H1 (cell line): ENCODE data around the gene UBR1. TPM values are rescaled to one million over a fixed set of nuclear protein-coding genes. Genes with fewer than 3 reads are reported as not detected.

ENCODE experiments used
- CTCF ChIA-PET: fragments of 300-600 bp; sonication (Branson Sonifier 250); formaldehyde crosslinking; loops from one replicate; lab custom pipeline; 2021; ENCODE audit not compliant: partially characterized antibody; lab: Charles Lee
- POLR2A ChIA-PET: fragments of 300-600 bp; sonication (Branson Sonifier 250); formaldehyde crosslinking; loops from one replicate; lab custom pipeline; 2021; ENCODE audit warnings: inconsistent platforms; ENCODE audit not compliant: partially characterized antibody; lab: Charles Lee
- DNase-seq, 2 experiments: peaks; one replicate each; pipeline versions ENCODE4 v3.0.0 to v3.0.0-alpha.2; 2010 to 2022; ENCODE audit warnings: low spot score in 2 of 2, low read depth in 1 of 2, mixed read lengths in 1 of 2
- FAIRE-seq: peaks from 2 replicates; lab custom pipeline; 2011; peaks lifted over from hg19 to GRCh38; lab: Jason Lieb, UNC
- H2AFZ ChIP-seq: 2 replicates; pipeline ENCODE4 v1.8.1; 2012; ENCODE audit warnings: low read length, inconsistent platforms
- H2AK5ac ChIP-seq: 2 replicates; pipeline ENCODE4 v1.6.1; 2013; ENCODE audit warnings: low read depth, low read length
- H2BK120ac ChIP-seq: replicated peaks from 2 replicates; pipeline ENCODE3; 2013; ENCODE audit warnings: low read depth, low read length, inconsistent platforms
- H2BK12ac ChIP-seq: 2 replicates; pipeline ENCODE4 v1.6.1; 2013; ENCODE audit warnings: low read depth, low read length
- H2BK15ac ChIP-seq: 2 replicates; pipeline ENCODE4 v1.6.1; 2013; ENCODE audit warnings: low read length
- H2BK20ac ChIP-seq: 2 replicates; pipeline ENCODE4 v1.6.1; 2013; ENCODE audit warnings: low read length
- H2BK5ac ChIP-seq: 2 replicates; pipeline ENCODE4 v1.6.1; 2013; ENCODE audit warnings: low read depth, low read length
- H3K14ac ChIP-seq: 2 replicates; pipeline ENCODE4 v1.6.1; 2013; ENCODE audit warnings: inconsistent platforms; ENCODE audit not compliant: insufficient read length
- H3K18ac ChIP-seq: 2 replicates; pipeline ENCODE4 v1.6.1; 2013; ENCODE audit warnings: low read length; ENCODE audit errors: extremely low read depth
- H3K23ac ChIP-seq: 2 replicates; pipeline ENCODE4 v1.6.1; 2013; ENCODE audit warnings: inconsistent platforms; ENCODE audit not compliant: insufficient read length
- H3K23me2 ChIP-seq: 2 replicates; pipeline ENCODE4 v1.6.1; 2013; ENCODE audit warnings: low read depth, low read length
- H3K27ac ChIP-seq: 2 replicates; pipeline ENCODE4 v1.6.1; 2011; ENCODE audit warnings: low read depth, low read length, inconsistent platforms
- H3K27me3 ChIP-seq, 4 experiments: replicated peaks in 1 of 4; 1 replicate in 1 of 4; 2 replicates in 3 of 4; pipeline versions ENCODE4 v1.6.1 to v1.8.1; 2011 to 2013; ENCODE audit warnings: low read length in 3 of 4, mild to moderate bottlenecking in 3 of 4, inconsistent platforms in 2 of 4, mixed read lengths in 2 of 4, moderate library complexity in 1 of 4; ENCODE audit not compliant: control insufficient read depth in 3 of 4, insufficient read depth in 3 of 4; ENCODE audit errors: extremely low read depth in 1 of 4
- H3K36me3 ChIP-seq, 4 experiments: 2 replicates each; pipeline versions ENCODE4 v1.6.1 to v1.8.1; 2011 to 2013; ENCODE audit warnings: mild to moderate bottlenecking in 4 of 4, low read length in 3 of 4, moderate library complexity in 2 of 4, control low read depth in 1 of 4, inconsistent platforms in 1 of 4; ENCODE audit not compliant: insufficient read depth in 4 of 4, control insufficient read depth in 2 of 4
- H3K4ac ChIP-seq: replicated peaks from 2 replicates; pipeline ENCODE3; 2013; ENCODE audit warnings: low read length, low read depth, mixed read lengths, inconsistent platforms; ENCODE audit not compliant: insufficient read length
- H3K4me1 ChIP-seq, 4 experiments: replicated peaks in 1 of 4; 1 replicate in 1 of 4; 2 replicates in 3 of 4; pipeline versions ENCODE4 v1.6.1 to v1.8.1; 2011 to 2013; ENCODE audit warnings: low read length in 3 of 4, inconsistent platforms in 2 of 4, mixed read lengths in 1 of 4; ENCODE audit not compliant: insufficient read depth in 4 of 4, control insufficient read depth in 3 of 4
- H3K4me2 ChIP-seq, 2 experiments: 2 replicates each; pipeline versions ENCODE4 v1.6.1 to v1.8.1; 2011 to 2013; ENCODE audit warnings: low read depth in 2 of 2, low read length in 2 of 2, control low read depth in 1 of 2, inconsistent platforms in 1 of 2, mild to moderate bottlenecking in 1 of 2; ENCODE audit not compliant: insufficient read depth in 1 of 2
- H3K4me3 ChIP-seq, 4 experiments: fragments of 200-600, 300-600 bp in 1 of 4; sonication (generic), shearing (Covaris generic), sonication (Bioruptor Twin) in 1 of 4; 2 replicates each; pipeline versions ENCODE4 v1.5.1 to v1.8.1; 2011 to 2016; ENCODE audit warnings: low read length in 4 of 4, low read depth in 3 of 4, control low read depth in 2 of 4, inconsistent platforms in 2 of 4, mild to moderate bottlenecking in 2 of 4, mixed read lengths in 1 of 4, moderate library complexity in 1 of 4; ENCODE audit not compliant: insufficient read depth in 2 of 4; ENCODE audit errors: extremely low read depth in 1 of 4
- H3K56ac ChIP-seq: replicated peaks from 2 replicates; pipeline ENCODE3; 2013; ENCODE audit warnings: low read depth, mild to moderate bottlenecking, mixed read lengths, low read length, inconsistent platforms; ENCODE audit not compliant: insufficient read length
- H3K79me1 ChIP-seq: 2 replicates; pipeline ENCODE4 v1.6.1; 2013; ENCODE audit warnings: low read depth, low read length, control low read depth
- H3K79me2 ChIP-seq, 2 experiments: 2 replicates each; pipeline versions ENCODE4 v1.6.1 to v1.8.1; 2012 to 2013; ENCODE audit warnings: low read length in 2 of 2, mild to moderate bottlenecking in 2 of 2, inconsistent platforms in 1 of 2; ENCODE audit not compliant: insufficient read depth in 2 of 2, control insufficient read depth in 1 of 2
- H3K9ac ChIP-seq, 4 experiments: replicated peaks in 1 of 4; 1 replicate in 1 of 4; 2 replicates in 3 of 4; pipeline versions ENCODE4 v1.6.1 to v1.8.1; 2011 to 2013; ENCODE audit warnings: low read depth in 3 of 4, low read length in 3 of 4, control low read depth in 2 of 4, mild to moderate bottlenecking in 2 of 4, moderate library complexity in 2 of 4, inconsistent platforms in 1 of 4; ENCODE audit errors: extremely low read depth in 1 of 4
- H3K9me3 ChIP-seq, 2 experiments: 2 replicates each; pipeline versions ENCODE4 v1.6.1 to v1.8.1; 2012 to 2013; ENCODE audit warnings: mild to moderate bottlenecking in 2 of 2, moderate library complexity in 2 of 2, control low read depth in 1 of 2, inconsistent platforms in 1 of 2, low read depth in 1 of 2, low read length in 1 of 2, mixed read lengths in 1 of 2; ENCODE audit not compliant: insufficient read depth in 2 of 2
- H4K20me1 ChIP-seq, 2 experiments: replicated peaks in 1 of 2; 2 replicates each; pipeline versions ENCODE3 to v1.8.1; 2011 to 2013; ENCODE audit warnings: inconsistent platforms in 2 of 2, low read length in 2 of 2, mild to moderate bottlenecking in 1 of 2; ENCODE audit not compliant: insufficient read depth in 2 of 2, control insufficient read depth in 1 of 2
- H4K5ac ChIP-seq: 2 replicates; pipeline ENCODE4 v1.6.1; 2013; ENCODE audit warnings: low read length, low read depth, mixed read lengths, inconsistent platforms; ENCODE audit not compliant: insufficient read length
- H4K8ac ChIP-seq: 2 replicates; pipeline ENCODE4 v1.8.0; 2013; ENCODE audit warnings: mild to moderate bottlenecking, moderate library complexity, low read length, inconsistent platforms; ENCODE audit not compliant: insufficient read depth; ENCODE audit errors: extremely low read depth
- H4K91ac ChIP-seq: replicated peaks from 2 replicates; pipeline ENCODE3; 2013; ENCODE audit warnings: low read length, mixed read lengths, inconsistent platforms; ENCODE audit not compliant: insufficient read length
- BRCA1 ChIP-seq: IDR thresholded peaks from 2 replicates; pipeline ENCODE4 v1.6.1; 2012; ENCODE audit warnings: low read depth, low read length, improper control_type of control experiment
- JUN ChIP-seq: IDR thresholded peaks from 2 replicates; pipeline ENCODE4 v1.6.1; 2011; ENCODE audit warnings: low read depth, mild to moderate bottlenecking, improper control_type of control experiment, low read length
- TAF7 ChIP-seq: optimal IDR thresholded peaks from 2 replicates; pipeline ENCODE3; 2011; ENCODE audit warnings: low read depth, mild to moderate bottlenecking, inconsistent platforms, low read length, moderate library complexity, borderline replicate concordance
- WGBS, 2 experiments: shearing (Covaris generic) in 1 of 2; methylation state at CpG; one replicate each; pipeline versions ENCODE4 v1.1.6 to v1.1.7; 2013 to 2015; ENCODE audit warnings: low lambda C conversion rate in 2 of 2, mixed read lengths in 2 of 2, inconsistent platforms in 1 of 2, low coverage in 1 of 2, missing lambda C conversion rate in 1 of 2; ENCODE audit not compliant: insufficient replicate concordance in 2 of 2, insufficient coverage in 1 of 2, insufficient read length in 1 of 2; ENCODE audit errors: extremely low coverage in 1 of 2, missing lambda C conversion rate in 1 of 2; 5-methylcytosine and 5-hydroxymethylcytosine counted together
- polyA plus RNA-seq, 7 experiments: library from polyadenylated mRNA; depleted of rRNA in 3 of 7; stranded (reverse) in 5 of 7; unstranded in 2 of 7; fragments of >200 nt in 5 of 7; fragments of 200-250 nt in 2 of 7; gene quantifications; 1 replicate in 5 of 7; 2 replicates in 1 of 7; 4 replicates in 1 of 7; pipeline versions ENCODE4 v1.2.1 to v1.2.3, GENCODE V29; 2011 to 2013; ENCODE audit warnings: missing spikeins in 2 of 7, mixed read lengths in 2 of 7
- total RNA-seq: library from RNA; stranded (reverse); fragmentation: NEBNext Ultra II Directional; extraction: Animal tissue kit (Norgen Biotek cat#: 25700); gene quantifications from 2 replicates; pipeline ENCODE4 v1.2.1, GENCODE V29; 2021
- TF ChIP-seq, protein P1 (sequence below): IDR thresholded peaks from 2 replicates; pipeline ENCODE4 v1.6.1; 2012; ENCODE audit warnings: inconsistent platforms

The UBR1 gene
- total and polyA plus RNA-seq, 2 of the 8 experiments (the other 6 are each of a cell fraction or from before 2014, with no cell fraction given): 3.7 to 18.7 TPM

DNA sequence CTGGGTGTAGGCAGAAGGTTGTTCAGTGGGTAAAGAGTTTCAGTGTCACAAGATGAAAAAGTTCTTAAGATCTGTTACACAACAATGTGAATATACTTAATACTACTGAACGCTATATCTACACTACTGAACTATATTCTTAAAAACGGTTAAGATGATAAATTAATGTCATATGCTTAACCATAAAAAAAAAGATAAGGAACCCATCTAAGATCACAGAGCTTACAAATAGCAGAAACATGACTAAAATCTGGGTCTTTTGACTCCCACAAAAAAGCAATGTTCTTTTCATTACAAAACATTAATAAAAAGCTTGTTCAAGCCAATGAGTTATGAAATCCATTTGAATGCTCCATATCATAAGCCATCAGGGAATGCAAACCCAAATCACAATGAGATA, 34.4 kb downstream of the UBR1 start:
- Histone ChIP-seq H3K4me3 (no peak overlapping the region), H3K56ac (no peak overlapping the region), H3K27me3 (no peaks in the 10 kb centered on the region), H4K8ac (no peak overlapping the region), H4K91ac (no peak overlapping the region), H2BK120ac (no peak overlapping the region), H3K79me2 (no peaks in the 10 kb centered on the region)
- FAIRE-seq: no peak
- CTCF ChIA-PET: interaction anchor here (0.6 to 0.9 kb wide), 2 partner anchors 20 to 272 kb away, joined by 3 read pairs; no protein-coding TSS in a partner anchor
- TF ChIP-seq BRCA1: no peak
- no peak for TF ChIP-seq JUN
- TF ChIP-seq, protein P1, sequence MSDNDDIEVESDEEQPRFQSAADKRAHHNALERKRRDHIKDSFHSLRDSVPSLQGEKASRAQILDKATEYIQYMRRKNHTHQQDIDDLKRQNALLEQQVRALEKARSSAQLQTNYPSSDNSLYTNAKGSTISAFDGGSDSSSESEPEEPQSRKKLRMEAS: no peak
- TF ChIP-seq TAF7: no peak
- TF ChIP-seq, all 59 proteins: peak for 0
- Histone ChIP-seq H3K27ac (no peak overlapping the region), H3K4ac (no peak overlapping the region), H4K5ac (no peak overlapping the region), H3K4me1 (no peaks in the 10 kb centered on the region), H2AFZ (no peak overlapping the region), H2BK20ac (no peak overlapping the region), H2AK5ac (no peak overlapping the region), H3K18ac (no peak overlapping the region), H3K36me3 (peaks cover 0 to 39% (median 13%) of the 10 kb centered on the region in 4 experiments; a peak in 6 of 8 replicates), H2BK5ac (no peak overlapping the region), H3K9ac (no peak overlapping the region), H3K4me2 (no peak overlapping the region), H3K9me3 (no peaks in the 10 kb centered on the region), H2BK12ac (no peak overlapping the region), H3K14ac (no peak overlapping the region), H4K20me1 (no peaks in the 10 kb centered on the region), H3K23me2 (no peaks in the 10 kb centered on the region), H2BK15ac (no peak overlapping the region), H3K79me1 (no peaks in the 10 kb centered on the region), H3K23ac (no peak overlapping the region)
- POLR2A ChIA-PET: interaction anchor here (0.6 kb wide), 1 partner anchor 126 kb away, joined by 3 read pairs; no protein-coding TSS in a partner anchor
- DNase-seq: no peak
- WGBS, 2 experiments: 87% methylated on average over 2 of the region's 2 CpGs; no CpG with 5 or more reads in 1 of the 2 experiments
